ENCODE data around the gene KDM7A.

The KDM7A gene

DNA sequence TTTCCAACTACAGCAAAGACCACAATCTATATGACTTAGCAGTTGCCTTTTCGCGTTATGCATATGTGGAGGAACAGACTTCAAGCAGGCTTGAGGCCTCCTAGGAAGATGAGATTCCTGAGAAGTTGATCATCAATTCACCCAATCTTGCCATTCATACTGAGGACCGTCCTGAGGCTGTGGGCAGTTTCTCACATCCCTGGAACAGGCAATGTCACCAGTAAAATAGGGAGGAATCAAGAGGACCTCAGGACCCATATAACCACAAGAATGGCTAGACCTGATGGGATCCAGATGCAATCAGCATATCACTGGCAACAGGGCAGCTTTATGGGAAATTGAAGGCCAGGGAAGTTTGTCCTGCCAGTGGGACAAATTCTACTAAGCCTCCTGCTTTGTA lies 17.3 kb downstream of the KDM7A start:
- Histone ChIP-seq H3K27me3 (ENCODE audit: insufficient read depth, poor library complexity, severe bottlenecking) (peaks cover 2% of the 10 kb centered on the region), H3K4me3 (replicated peaks; ENCODE audit: insufficient read depth, low read length) (no peak overlapping the region), H3K27ac (replicated peaks) (no peak overlapping the region)
- no peak for DNase-seq (ENCODE audit: low read depth in 1 of 2, low spot score in 1 of 2)
- no peak for TF ChIP-seq SPI1 (IDR thresholded peaks at IDR 0.05; ENCODE audit: borderline replicate concordance, low read depth)
- no peak for TF ChIP-seq GABPA (IDR thresholded peaks at IDR 0.05; ENCODE audit: low read depth)
- TF ChIP-seq, protein P1, sequence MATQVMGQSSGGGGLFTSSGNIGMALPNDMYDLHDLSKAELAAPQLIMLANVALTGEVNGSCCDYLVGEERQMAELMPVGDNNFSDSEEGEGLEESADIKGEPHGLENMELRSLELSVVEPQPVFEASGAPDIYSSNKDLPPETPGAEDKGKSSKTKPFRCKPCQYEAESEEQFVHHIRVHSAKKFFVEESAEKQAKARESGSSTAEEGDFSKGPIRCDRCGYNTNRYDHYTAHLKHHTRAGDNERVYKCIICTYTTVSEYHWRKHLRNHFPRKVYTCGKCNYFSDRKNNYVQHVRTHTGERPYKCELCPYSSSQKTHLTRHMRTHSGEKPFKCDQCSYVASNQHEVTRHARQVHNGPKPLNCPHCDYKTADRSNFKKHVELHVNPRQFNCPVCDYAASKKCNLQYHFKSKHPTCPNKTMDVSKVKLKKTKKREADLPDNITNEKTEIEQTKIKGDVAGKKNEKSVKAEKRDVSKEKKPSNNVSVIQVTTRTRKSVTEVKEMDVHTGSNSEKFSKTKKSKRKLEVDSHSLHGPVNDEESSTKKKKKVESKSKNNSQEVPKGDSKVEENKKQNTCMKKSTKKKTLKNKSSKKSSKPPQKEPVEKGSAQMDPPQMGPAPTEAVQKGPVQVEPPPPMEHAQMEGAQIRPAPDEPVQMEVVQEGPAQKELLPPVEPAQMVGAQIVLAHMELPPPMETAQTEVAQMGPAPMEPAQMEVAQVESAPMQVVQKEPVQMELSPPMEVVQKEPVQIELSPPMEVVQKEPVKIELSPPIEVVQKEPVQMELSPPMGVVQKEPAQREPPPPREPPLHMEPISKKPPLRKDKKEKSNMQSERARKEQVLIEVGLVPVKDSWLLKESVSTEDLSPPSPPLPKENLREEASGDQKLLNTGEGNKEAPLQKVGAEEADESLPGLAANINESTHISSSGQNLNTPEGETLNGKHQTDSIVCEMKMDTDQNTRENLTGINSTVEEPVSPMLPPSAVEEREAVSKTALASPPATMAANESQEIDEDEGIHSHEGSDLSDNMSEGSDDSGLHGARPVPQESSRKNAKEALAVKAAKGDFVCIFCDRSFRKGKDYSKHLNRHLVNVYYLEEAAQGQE (IDR thresholded peaks at IDR 0.05; ENCODE audit: insufficient replicate concordance, low read depth): no peak
- TF ChIP-seq POLR2AphosphoS5 (IDR thresholded peaks at IDR 0.05; ENCODE audit: low read depth): no peak
- TF ChIP-seq, protein P2, sequence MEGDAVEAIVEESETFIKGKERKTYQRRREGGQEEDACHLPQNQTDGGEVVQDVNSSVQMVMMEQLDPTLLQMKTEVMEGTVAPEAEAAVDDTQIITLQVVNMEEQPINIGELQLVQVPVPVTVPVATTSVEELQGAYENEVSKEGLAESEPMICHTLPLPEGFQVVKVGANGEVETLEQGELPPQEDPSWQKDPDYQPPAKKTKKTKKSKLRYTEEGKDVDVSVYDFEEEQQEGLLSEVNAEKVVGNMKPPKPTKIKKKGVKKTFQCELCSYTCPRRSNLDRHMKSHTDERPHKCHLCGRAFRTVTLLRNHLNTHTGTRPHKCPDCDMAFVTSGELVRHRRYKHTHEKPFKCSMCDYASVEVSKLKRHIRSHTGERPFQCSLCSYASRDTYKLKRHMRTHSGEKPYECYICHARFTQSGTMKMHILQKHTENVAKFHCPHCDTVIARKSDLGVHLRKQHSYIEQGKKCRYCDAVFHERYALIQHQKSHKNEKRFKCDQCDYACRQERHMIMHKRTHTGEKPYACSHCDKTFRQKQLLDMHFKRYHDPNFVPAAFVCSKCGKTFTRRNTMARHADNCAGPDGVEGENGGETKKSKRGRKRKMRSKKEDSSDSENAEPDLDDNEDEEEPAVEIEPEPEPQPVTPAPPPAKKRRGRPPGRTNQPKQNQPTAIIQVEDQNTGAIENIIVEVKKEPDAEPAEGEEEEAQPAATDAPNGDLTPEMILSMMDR (IDR thresholded peaks at IDR 0.05; ENCODE audit: insufficient read depth, low read length): no peak

DNA sequence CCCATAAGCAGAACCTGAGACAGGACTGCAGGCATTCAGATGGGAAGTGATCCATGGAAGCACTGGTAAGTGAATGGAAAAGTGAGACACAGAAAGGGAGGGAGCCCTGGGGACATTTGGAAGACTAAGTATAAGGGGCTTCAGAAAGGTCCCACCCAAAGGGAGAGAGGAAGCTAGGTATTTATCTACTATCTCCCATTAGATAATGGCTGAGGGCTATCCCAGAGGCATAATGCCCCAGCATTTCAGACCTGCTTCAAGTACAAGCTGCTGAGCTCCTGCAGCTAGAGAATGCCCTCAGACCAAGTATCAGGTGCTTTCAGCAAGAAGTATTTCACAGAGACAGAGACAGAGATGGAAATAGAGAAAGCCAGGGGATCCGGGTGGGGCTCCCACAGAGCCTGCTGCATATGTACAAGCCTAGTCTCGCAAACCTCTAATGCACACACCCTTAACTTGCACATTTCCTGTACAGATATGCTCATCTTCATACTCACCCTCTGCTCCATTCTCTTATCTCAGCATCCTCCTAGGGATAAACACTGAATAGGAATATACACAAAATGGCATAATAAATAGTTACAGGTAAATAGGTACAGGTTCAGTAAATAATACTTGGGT lies 20.2 kb downstream of the KDM7A start:
- TF ChIP-seq, protein P1 (IDR thresholded peaks at IDR 0.05; ENCODE audit: insufficient replicate concordance, low read depth): no peak
- TF ChIP-seq POLR2AphosphoS5 (IDR thresholded peaks at IDR 0.05; ENCODE audit: low read depth): no peak
- TF ChIP-seq SPI1 (IDR thresholded peaks at IDR 0.05; ENCODE audit: borderline replicate concordance, low read depth): no peak
- TF ChIP-seq, protein P2 (IDR thresholded peaks at IDR 0.05; ENCODE audit: insufficient read depth, low read length): no peak
- no peak for TF ChIP-seq GABPA (IDR thresholded peaks at IDR 0.05; ENCODE audit: low read depth)
- Histone ChIP-seq H3K4me3 (replicated peaks; ENCODE audit: insufficient read depth, low read length) (no peak overlapping the region), H3K27me3 (ENCODE audit: insufficient read depth, poor library complexity, severe bottlenecking) (peaks cover 2% of the 10 kb centered on the region), H3K27ac (replicated peaks) (no peak overlapping the region)
- no peak for DNase-seq (ENCODE audit: low read depth in 1 of 2, low spot score in 1 of 2)

DNA sequence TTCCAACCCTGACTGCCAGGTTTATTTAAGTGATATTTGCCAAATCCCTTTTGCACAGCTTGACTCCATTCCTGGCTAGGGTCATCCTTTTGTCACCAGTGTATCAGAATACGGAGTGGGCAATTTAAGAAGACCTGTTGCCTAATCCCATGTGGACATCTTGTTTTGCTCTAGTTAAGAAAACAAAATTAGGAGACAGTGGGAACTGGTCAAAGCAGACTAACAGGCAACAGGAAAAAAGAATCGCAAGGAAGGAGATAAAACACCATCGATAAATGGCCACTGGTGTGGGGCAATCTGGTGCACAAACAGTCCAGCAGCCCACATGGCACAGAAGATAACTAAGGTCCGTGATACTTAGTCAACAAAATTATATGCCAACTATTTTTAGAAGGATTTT lies 21.4 kb downstream of the KDM7A start:
- TF ChIP-seq GABPA (IDR thresholded peaks at IDR 0.05; ENCODE audit: low read depth) (no peak), POLR2AphosphoS5 (IDR thresholded peaks at IDR 0.05; ENCODE audit: low read depth) (no peak), SPI1 (IDR thresholded peaks at IDR 0.05; ENCODE audit: borderline replicate concordance, low read depth) (no peak)
- H3K27ac ChIP-seq (replicated peaks): no peak overlapping the region
- no peak overlapping the region for H3K4me3 ChIP-seq (replicated peaks; ENCODE audit: insufficient read depth, low read length)
- peaks cover 2% of the 10 kb centered on the region for H3K27me3 ChIP-seq (ENCODE audit: insufficient read depth, poor library complexity, severe bottlenecking)
- no peak for DNase-seq (ENCODE audit: low read depth in 1 of 2, low spot score in 1 of 2)

DNA sequence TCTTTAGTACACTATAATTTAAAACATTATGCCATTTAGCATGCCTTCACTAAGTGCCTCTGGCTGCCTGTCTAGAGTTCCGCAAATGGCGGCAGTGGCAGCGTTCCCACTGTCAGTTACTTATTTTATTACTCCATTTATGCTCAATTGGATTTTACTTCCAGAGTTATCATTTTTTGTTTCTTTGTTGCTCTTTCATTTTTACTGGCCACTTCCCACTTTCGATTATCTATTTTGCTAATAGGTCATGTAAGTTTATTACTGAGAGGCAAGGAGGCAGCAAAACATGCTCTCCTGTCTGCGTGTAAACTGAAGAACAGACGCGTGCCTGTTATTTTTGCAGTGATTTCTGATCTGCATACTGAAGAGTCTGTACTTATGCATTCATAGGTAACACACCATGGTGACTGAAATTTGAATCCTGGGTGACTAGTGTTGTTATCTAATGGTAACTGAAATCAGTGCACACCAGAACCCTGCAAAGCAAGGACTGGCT lies 23.1 kb downstream of the KDM7A start:
- H3K4me3 ChIP-seq (replicated peaks; ENCODE audit: insufficient read depth, low read length): no peak overlapping the region
- H3K27ac ChIP-seq (replicated peaks): no peak overlapping the region
- peaks cover 7% of the 10 kb centered on the region for H3K27me3 ChIP-seq (ENCODE audit: insufficient read depth, poor library complexity, severe bottlenecking)
- no peak for DNase-seq (ENCODE audit: low read depth in 1 of 2, low spot score in 1 of 2)
- TF ChIP-seq GABPA (IDR thresholded peaks at IDR 0.05; ENCODE audit: low read depth): no peak
- no peak for TF ChIP-seq POLR2AphosphoS5 (IDR thresholded peaks at IDR 0.05; ENCODE audit: low read depth)
- TF ChIP-seq, protein P1 (IDR thresholded peaks at IDR 0.05; ENCODE audit: insufficient replicate concordance, low read depth): no peak
- TF ChIP-seq SPI1 (IDR thresholded peaks at IDR 0.05; ENCODE audit: borderline replicate concordance, low read depth): no peak
- TF ChIP-seq, protein P2 (IDR thresholded peaks at IDR 0.05; ENCODE audit: insufficient read depth, low read length): no peak
